HG02759 (cell line): ENCODE results near the gene BRIX1.
A peak's percentile ranks its signal among the peaks of the same experiment; 100 is the strongest.
"Not testable (repeated sequence)": the region's sequence is repeated elsewhere in the genome, so short reads cannot be mapped to it uniquely, and the experiment has no call there.

ENCODE experiments used
- ATAC-seq: cut with Tn5 transposase; IDR thresholded peaks from one replicate; pipeline ENCODE4 v1.9.1; 2021; ENCODE audit warnings: mild to moderate bottlenecking, moderate library complexity; ENCODE audit not compliant: unreplicated experiment

The BRIX1 gene

GRCh38 chr5:34957857-34958690, 42.6 kb downstream of the BRIX1 start:
- no peak for ATAC-seq

GRCh38 chr5:34959323-34959722, 43.8 kb downstream of the BRIX1 start:
- ATAC-seq, result peak; percentile 96

- no peak for ATAC-seq
Observed at GRCh38 chr5:34967540-34967939, 52.0 kb downstream of the BRIX1 start.

- ATAC-seq, result no peak
Observed at GRCh38 chr5:34968258-34968657, 52.7 kb downstream of the BRIX1 start.

GRCh38 chr5:34970552-34970951, 55.0 kb downstream of the BRIX1 start:
- ATAC-seq, result no peak

GRCh38 chr5:34971655-34972054, 56.1 kb downstream of the BRIX1 start:
- not testable (repeated sequence) for ATAC-seq
